CD4-positive, alpha-beta T cell (primary cell): Measurements from ENCODE around the gene RAPGEF4. TPM values are rescaled to one million over a fixed set of nuclear protein-coding genes. Genes with fewer than 3 reads are reported as not detected.

ENCODE experiments used
- ATAC-seq: fragments of 200-7000 bp; cut with Tn5 transposase; one replicate; pipeline ENCODE4 v1.10.0; 2022; ENCODE audit warnings: mild to moderate bottlenecking; ENCODE audit not compliant: poor library complexity
- CTCF ChIA-PET: fragments of 350-600 bp; sonication (Branson Sonifier 250); formaldehyde crosslinking; loops from one replicate; lab custom pipeline; 2021; ENCODE audit warnings: antibody characterized with exemption, inconsistent platforms; lab: Charles Lee
- POLR2A ChIA-PET: fragments of 350-600 bp; sonication (Branson Sonifier 250); formaldehyde crosslinking; loops from one replicate; lab custom pipeline; 2021; ENCODE audit warnings: antibody characterized with exemption, inconsistent platforms; lab: Charles Lee
- DNase-seq, 14 experiments: peaks; one replicate each; pipeline ENCODE4 v3.0.0-alpha.2; 2013 to 2020; ENCODE audit warnings: mixed read lengths in 2 of 14
- H3K27ac ChIP-seq, 2 donors: one replicate each; pipeline versions ENCODE4 v1.5.1 to v1.7.0; 2013; ENCODE audit warnings: low read length in 2 of 2, low read depth in 1 of 2, mild to moderate bottlenecking in 1 of 2
- H3K27me3 ChIP-seq, 2 experiments: 1 replicate in 1 of 2; 2 replicates in 1 of 2; pipeline versions ENCODE4 v1.6.1 to v1.7.0; 2013; ENCODE audit warnings: low read length in 2 of 2, control low read depth in 1 of 2, mild to moderate bottlenecking in 1 of 2, moderate library complexity in 1 of 2; ENCODE audit not compliant: insufficient read depth in 2 of 2, control insufficient read depth in 1 of 2
- H3K36me3 ChIP-seq: one replicate; pipeline ENCODE4 v1.6.1; 2013; ENCODE audit warnings: low read length, control low read depth; ENCODE audit not compliant: insufficient read depth
- H3K4me1 ChIP-seq: one replicate; pipeline ENCODE4 v1.6.1; 2013; ENCODE audit warnings: low read length, control low read depth; ENCODE audit not compliant: insufficient read depth
- H3K4me3 ChIP-seq: one replicate; pipeline ENCODE4 v1.5.1; 2013; ENCODE audit warnings: mild to moderate bottlenecking, low read length, moderate library complexity
- H3K9me3 ChIP-seq, 2 experiments: 1 replicate in 1 of 2; 2 replicates in 1 of 2; pipeline versions ENCODE4 v1.6.1 to v1.7.0; 2013; ENCODE audit warnings: low read length in 2 of 2, mild to moderate bottlenecking in 2 of 2, control low read depth in 1 of 2, moderate library complexity in 1 of 2; ENCODE audit not compliant: control insufficient read depth in 1 of 2, insufficient read depth in 1 of 2
- H3K27ac Mint-ChIP-seq: one replicate; pipeline ENCODE4 v1.8.0; 2020; ENCODE audit warnings: mixed read lengths
- H3K27me3 Mint-ChIP-seq: one replicate; pipeline ENCODE4 v1.8.0; 2021; ENCODE audit warnings: mixed read lengths
- H3K36me3 Mint-ChIP-seq: one replicate; pipeline ENCODE4 v1.8.0; 2021; ENCODE audit warnings: low read depth, mixed read lengths
- H3K4me1 Mint-ChIP-seq: one replicate; pipeline ENCODE4 v1.8.0; 2021; ENCODE audit warnings: low read depth, mixed read lengths
- H3K4me3 Mint-ChIP-seq: one replicate; pipeline ENCODE4 v1.8.0; 2020; ENCODE audit warnings: mild to moderate bottlenecking, mixed read lengths
- H3K9me3 Mint-ChIP-seq: one replicate; pipeline ENCODE4 v1.8.0; 2020; ENCODE audit warnings: mixed read lengths
- CTCF ChIP-seq: fragments of 200-600 bp; IDR thresholded peaks from one replicate; pipeline ENCODE4 v1.8.0; 2022; ENCODE audit warnings: antibody characterized with exemption, mild to moderate bottlenecking
- intact Hi-C, 2 experiments: fragments of 100-400 bp; cut with DNase I in 1 of 2; cut with micrococcal nuclease in 1 of 2; formaldehyde crosslinking; loops; one replicate each; pipeline versions ENCODE4 v1.15.1 to v1.9.0; 2023 to 2025; cut with DNase I, micrococcal nuclease
- total RNA-seq, 174 experiments: library from RNA in 2 of 174; stranded (reverse) in 2 of 174; gene quantifications; one replicate each; pipeline ENCODE4 v1.2.3 and lab custom pipeline; 2021 to 2026

Gene RAPGEF4
- total RNA-seq, 2 experiments from 2014 or later: 0.69 to 0.73 TPM

DNA sequence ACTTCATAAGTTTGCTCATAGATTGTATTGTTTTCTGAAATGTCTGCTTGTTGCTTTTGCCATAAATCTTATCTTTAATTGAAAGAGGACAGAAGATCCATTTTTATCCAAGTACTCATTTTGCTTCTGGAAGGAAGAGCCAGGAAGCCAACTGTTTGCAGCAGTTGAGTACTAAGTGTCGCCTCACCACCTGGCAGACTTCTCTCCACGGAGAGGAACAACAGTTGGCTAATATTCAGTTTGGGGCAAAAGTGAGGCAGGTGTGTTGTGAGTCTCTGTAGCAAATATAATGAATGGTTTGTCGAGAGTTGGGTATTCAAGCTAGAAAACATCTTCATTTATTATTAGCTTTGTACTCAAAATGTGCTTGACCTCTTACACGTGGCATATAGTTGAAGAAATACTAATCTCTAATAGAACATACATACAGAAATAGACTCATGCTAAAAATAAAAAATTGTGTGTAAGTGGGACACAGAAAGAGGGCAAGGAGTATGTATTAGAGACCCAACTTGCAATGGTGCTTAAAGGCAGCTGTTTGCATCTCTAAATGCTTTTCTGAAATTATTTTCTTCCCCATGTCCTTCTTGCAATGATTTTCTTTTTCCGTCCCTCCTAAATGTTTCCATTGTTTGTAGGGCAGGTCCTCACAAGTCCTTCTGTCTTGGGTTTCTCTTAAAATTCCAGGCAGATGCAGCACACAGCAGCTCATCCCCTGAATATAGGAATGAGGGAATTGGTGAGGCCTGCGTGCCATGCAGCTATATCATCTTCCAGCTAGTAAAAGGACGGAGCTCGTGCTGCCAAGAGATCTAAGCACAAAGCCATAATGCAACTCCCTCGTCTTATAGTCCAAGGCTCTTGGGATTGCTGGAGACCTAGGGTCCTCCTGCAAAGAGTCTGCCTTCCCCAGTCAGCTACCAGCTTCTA lies 295.2 kb downstream of the RAPGEF4 start:
- POLR2A ChIA-PET: no interaction called here
- Mint-ChIP-seq H3K27ac (no peak overlapping the region), H3K9me3 (no peaks in the 10 kb centered on the region), H3K4me3 (no peak overlapping the region), H3K36me3 (no peaks in the 10 kb centered on the region), H3K4me1 (no peaks in the 10 kb centered on the region), H3K27me3 (peaks cover 6% of the 10 kb centered on the region)
- no peaks in the 10 kb centered on the region for H3K27me3 ChIP-seq
- intact Hi-C loops: no loop called here
- no peak overlapping the region for H3K4me3 ChIP-seq
- CTCF ChIA-PET: no interaction called here
- TF ChIP-seq CTCF: no peak
- DNase-seq (no peak), ATAC-seq (no peak)
- no peaks in the 10 kb centered on the region for H3K4me1 ChIP-seq
- no peak overlapping the region for H3K27ac ChIP-seq
- H3K9me3 ChIP-seq: no peaks in the 10 kb centered on the region
- no peaks in the 10 kb centered on the region for H3K36me3 ChIP-seq

- no peaks in the 10 kb centered on the region for H3K9me3 ChIP-seq
- Mint-ChIP-seq H3K4me3 (no peak overlapping the region), H3K9me3 (no peaks in the 10 kb centered on the region), H3K4me1 (no peaks in the 10 kb centered on the region), H3K27me3 (peaks cover 6% of the 10 kb centered on the region), H3K36me3 (no peaks in the 10 kb centered on the region), H3K27ac (no peak overlapping the region)
- intact Hi-C loops: no loop called here
- no peaks in the 10 kb centered on the region for H3K27me3 ChIP-seq
- no peak for ATAC-seq
- H3K4me3 ChIP-seq: no peak overlapping the region
- no peaks in the 10 kb centered on the region for H3K36me3 ChIP-seq
- DNase-seq: no peak
- CTCF ChIA-PET: no interaction called here
- POLR2A ChIA-PET: no interaction called here
- H3K4me1 ChIP-seq: no peaks in the 10 kb centered on the region
- no peak for TF ChIP-seq CTCF
- H3K27ac ChIP-seq: no peak overlapping the region
These were observed 296.4 kb downstream of the RAPGEF4 start for GRCh38 chr2:173032032-173032431.

DNA sequence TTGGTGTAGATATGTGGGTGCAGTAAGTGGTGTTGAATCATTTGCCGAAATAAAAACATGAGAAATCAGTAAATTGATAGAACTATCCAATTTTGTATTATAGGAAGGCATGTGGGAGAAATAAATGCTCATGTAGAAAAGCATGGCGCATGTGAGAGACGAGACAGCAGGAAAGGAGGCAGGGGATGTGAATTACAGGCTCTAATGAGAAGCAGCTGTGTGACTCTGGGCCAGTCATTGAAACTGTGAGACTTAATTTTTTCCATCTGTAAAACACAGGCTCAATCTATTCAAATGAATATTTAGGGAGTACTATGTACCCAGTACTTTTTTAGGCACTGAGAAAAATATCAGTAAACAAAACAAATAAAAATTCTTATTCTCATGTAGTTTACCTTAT lies 297.4 kb downstream of the RAPGEF4 start:
- no peaks in the 10 kb centered on the region for H3K9me3 ChIP-seq
- Mint-ChIP-seq H3K4me3 (no peak overlapping the region), H3K27me3 (no peaks in the 10 kb centered on the region), H3K27ac (no peak overlapping the region), H3K36me3 (no peaks in the 10 kb centered on the region), H3K9me3 (no peaks in the 10 kb centered on the region), H3K4me1 (no peaks in the 10 kb centered on the region)
- intact Hi-C loops: no loop called here
- ATAC-seq (no peak), DNase-seq (no peak)
- no peak overlapping the region for H3K27ac ChIP-seq
- no peak overlapping the region for H3K4me3 ChIP-seq
- no peaks in the 10 kb centered on the region for H3K4me1 ChIP-seq
- CTCF ChIA-PET: no interaction called here
- TF ChIP-seq CTCF: no peak
- no peaks in the 10 kb centered on the region for H3K36me3 ChIP-seq
- POLR2A ChIA-PET: no interaction called here
- no peaks in the 10 kb centered on the region for H3K27me3 ChIP-seq
